Measurements from ENCODE around the gene PRKCZ.
A peak's percentile ranks its signal among the peaks of the same experiment; 100 is the strongest.

The PRKCZ gene

DNA sequence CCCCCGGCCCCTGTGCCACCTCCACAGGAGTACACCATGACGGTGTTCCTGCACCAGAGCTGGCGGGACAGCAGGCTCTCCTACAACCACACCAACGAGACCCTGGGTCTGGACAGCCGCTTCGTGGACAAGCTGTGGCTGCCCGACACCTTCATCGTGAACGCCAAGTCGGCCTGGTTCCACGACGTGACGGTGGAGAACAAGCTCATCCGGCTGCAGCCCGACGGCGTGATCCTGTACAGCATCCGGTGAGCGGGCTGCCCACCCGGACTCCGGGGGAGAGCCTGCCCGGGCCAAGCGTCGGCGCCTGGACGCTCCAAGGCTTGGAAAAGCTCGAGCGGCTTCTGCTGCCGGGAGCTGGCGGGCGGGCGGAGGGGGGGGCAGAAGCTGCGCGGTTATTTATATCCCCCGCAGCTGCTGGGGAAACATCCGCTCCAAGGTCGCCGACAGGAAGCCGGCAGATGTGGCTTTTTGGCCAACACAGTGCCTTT lies 24.7 kb upstream of the PRKCZ start:
- no peak for DNase-seq

- DNase-seq, result no peak
Measured at GRCh38 chr1:2027961-2028583, 22.1 kb upstream of the PRKCZ start.

- DNase-seq, result no peak
Measured at GRCh38 chr1:2028870-2029560, 21.2 kb upstream of the PRKCZ start.

GRCh38 chr1:2029561-2029960 lies 20.6 kb upstream of the PRKCZ start:
- no peak for DNase-seq

GRCh38 chr1:2030076-2030871 lies 19.9 kb upstream of the PRKCZ start:
- no peak for DNase-seq

DNA sequence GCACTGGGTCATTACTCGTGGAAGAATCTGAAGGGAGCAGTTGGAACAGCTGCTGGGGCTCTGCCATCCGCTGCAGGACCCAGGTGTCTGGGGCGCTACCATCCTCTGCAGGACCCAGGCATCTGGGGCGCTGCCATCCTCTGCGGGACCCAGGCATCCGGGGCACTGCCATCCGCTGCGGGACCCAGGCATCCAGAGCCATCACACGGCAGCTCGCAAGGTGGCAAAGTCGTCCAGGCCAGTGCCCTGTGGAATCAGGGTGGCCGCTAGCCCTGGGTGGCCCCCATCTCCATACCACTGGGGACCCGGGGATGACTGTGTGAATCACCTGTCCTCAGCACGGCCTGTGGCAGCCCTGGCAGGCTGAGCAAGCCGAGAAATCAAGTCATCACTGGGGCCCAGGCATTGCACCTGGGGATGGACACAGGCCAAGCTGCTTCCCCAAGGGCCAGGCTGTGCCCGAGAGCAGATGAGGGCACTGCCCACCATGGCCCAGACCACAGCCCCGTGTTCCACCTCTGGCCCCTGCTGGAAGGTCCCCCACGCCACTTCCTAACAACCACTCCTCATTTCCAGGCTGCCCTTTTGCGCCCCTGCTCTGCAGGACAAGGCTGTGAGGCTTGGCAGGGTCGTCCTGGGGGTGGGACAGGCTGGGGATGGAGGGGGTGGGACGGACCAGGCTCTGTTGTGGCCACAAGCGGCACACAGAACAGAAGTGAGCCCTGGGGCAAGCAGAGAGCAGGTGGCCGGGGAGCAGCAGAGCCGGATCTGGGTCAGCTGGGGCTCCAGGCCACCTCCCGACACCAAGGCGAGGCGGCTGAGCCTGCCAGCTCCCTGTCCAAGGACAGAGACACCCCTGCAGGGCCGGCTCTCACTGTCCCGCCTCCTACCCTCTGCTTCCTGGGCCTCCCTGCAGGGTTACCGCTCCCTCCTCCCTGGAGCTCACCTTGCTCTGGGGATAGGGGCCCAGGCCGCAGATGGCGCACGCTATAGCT lies 18.4 kb upstream of the PRKCZ start:
- no peak for DNase-seq

GRCh38 chr1:2032737-2033136 lies 17.5 kb upstream of the PRKCZ start:
- DNase-seq, result no peak

DNA sequence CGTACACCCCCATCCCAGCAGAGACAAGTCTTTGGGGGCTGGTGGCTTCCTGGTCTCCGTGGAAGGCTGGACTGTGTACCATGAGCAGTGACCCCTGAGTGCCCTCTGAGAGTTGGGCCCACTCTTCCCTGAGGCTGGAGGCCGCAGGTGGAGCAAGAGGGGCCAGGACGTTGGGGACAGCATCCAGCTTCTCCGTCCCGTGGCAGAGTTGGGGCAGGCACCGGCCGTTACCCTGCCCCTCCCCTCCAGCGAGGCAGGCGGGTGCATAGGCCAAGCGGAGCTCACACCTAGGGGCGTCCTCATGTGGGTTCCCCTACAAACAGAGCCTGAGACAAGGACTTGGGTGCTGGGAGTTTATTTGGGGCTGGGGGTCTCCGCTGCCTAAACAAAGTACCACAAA lies 17.0 kb upstream of the PRKCZ start:
- no peak for DNase-seq

DNA sequence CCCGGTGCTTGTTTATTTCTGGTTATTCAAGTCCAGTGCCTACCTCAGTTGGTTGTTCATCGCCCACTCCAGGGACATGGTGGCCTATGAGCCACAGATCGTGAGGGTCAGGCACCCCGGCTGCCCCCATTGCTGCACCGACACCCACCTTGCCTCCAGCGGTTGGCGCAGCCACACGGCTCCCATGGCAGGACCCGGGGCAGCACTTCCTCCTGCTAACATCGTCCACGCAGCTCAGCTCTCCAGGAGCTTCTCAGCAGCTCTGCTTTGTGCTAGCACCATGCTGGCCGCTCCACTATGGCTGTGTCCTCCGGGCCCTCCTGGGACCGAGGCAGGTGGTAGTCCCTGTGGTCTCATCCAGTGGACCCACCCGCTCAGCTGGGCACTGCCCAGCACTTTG lies 13.9 kb upstream of the PRKCZ start:
- no peak for DNase-seq

GRCh38 chr1:2037314-2037979 lies 12.8 kb upstream of the PRKCZ start:
- no peak for DNase-seq

- DNase-seq, result no peak
Measured at GRCh38 chr1:2038229-2038628, 12.0 kb upstream of the PRKCZ start.

DNA sequence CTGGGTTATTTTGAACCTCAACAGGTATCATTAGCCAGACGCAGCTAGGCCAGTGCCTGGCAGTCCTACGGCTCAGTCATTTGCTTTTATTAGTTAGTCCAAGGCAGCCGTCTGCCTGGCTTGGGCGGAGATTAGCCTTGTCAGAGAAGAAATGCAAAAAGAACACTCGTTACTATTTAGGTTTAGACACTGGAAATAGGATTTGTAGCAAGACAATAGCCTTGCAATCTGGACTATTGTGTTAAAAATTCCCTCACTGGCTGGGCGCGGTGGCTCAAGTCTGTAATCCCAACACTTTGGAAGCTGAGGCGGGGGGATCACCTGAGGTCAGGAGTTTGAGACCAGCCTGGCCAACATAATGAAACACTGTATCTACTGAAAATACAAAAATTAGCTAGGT lies 11.0 kb upstream of the PRKCZ start:
- no peak for DNase-seq

- no peak for DNase-seq
Measured at GRCh38 chr1:2041305-2041704, 8.9 kb upstream of the PRKCZ start.

DNA sequence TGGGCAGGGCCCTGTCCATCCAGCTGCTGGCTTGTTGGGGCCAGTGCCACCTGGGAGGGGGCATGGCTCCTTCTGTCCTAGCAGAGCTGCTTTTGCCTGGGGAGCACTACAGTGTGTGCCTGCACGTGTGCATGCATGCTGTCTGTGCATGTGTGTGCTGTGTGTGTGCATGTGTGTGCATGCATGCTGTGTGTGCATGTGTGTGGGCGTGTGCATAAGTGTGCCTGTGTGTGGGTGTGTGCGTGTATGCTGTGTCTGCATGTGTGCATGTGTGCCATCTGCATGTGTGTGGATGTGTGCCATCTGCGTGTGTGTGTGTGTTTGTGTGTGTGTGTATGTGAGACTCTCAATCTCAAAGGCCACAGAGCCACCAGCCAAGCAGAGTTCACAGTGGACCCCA lies 8.3 kb upstream of the PRKCZ start:
- DNase-seq, result no peak

GRCh38 chr1:2042830-2043773 lies 7.1 kb upstream of the PRKCZ start:
- DNase-seq, result no peak

GRCh38 chr1:2043886-2044285 lies 6.3 kb upstream of the PRKCZ start:
- DNase-seq, result no peak

- peak; percentile 85 for DNase-seq
Measured at GRCh38 chr1:2044510-2045319, 5.5 kb upstream of the PRKCZ start.

DNA sequence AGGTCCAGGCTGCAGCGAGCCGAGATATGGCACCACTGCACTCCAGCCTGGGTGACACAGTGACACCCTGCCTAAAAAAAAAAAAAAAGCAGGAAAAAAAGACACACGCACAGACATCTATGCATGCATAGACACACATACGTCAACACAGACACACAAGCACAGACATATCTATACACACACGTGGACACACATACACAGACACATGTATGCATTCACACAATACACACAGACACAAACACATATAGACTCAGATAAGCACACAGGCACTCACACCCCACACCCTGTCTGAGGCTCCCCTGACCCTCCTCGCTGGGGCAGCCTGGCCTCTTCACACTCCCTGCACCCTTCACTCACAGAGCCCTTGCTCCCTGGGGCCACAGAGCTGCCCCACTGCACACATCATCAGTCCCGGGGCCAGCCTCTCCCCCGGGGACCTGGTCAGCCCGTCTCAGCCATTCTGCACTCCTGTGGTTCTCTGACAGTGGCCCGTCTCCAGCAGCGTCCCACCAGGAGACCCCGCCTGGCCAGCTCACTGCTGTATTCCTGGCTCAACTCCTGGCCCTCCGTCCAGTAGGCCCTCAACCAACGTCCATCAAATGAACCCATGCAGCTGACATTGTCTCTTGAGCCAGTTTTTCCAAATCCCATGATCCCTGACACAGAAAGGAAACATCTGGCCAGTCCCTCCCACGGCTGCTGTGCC lies 4.6 kb upstream of the PRKCZ start:
- no peak for DNase-seq

GRCh38 chr1:2046174-2046917 lies 3.9 kb upstream of the PRKCZ start:
- DNase-seq, result peak; percentile 43

Measured in stimulated activated CD4-positive, alpha-beta T cell treated with anti-CD3 and anti-CD28 coated beads, Interleukin-4, amount 100 ng/mL, for 1 hour (primary cell).